Body of pancreas (tissue), 4 donors: ENCODE results near the gene SELENBP1. TPM values are rescaled to one million over a fixed set of nuclear protein-coding genes. Genes with fewer than 3 reads are reported as not detected.

Experiments
- ATAC-seq: fragments of 150-250 bp; one replicate; pipeline ENCODE4 v1.9.1; 2016
- DNase-seq, 4 donors: peaks; one replicate each; pipeline ENCODE4 v3.0.0-alpha.2; 2019
- H3K27ac ChIP-seq, 4 donors: fragments of 200-600 bp; sonication (generic); 1 replicate in 3 of 4; 2 replicates in 1 of 4; pipeline versions ENCODE4 v1.5.1 to v1.6.1; 2016 to 2019; ENCODE audit warnings: mild to moderate bottlenecking in 1 of 4, mixed read lengths in 1 of 4, moderate library complexity in 1 of 4
- H3K27me3 ChIP-seq, 2 donors: fragments of 200-600 bp; sonication (generic); one replicate each; pipeline ENCODE4 v1.6.0; 2016; ENCODE audit warnings: mild to moderate bottlenecking in 1 of 2
- H3K36me3 ChIP-seq, 2 donors: fragments of 200-600 bp; sonication (generic); replicated peaks in 1 of 2; 2 replicates each; pipeline ENCODE4 v1.5.1; 2016; ENCODE audit warnings: low read depth in 2 of 2; ENCODE audit not compliant: insufficient read depth in 1 of 2
- H3K4me1 ChIP-seq: fragments of 200-600 bp; sonication (generic); one replicate; pipeline ENCODE4 v1.6.0; 2016
- H3K4me3 ChIP-seq, 2 donors: fragments of 200-600 bp; sonication (generic); 1 replicate in 1 of 2; 2 replicates in 1 of 2; pipeline ENCODE4 v1.5.1; 2016 to 2019
- H3K9me3 ChIP-seq, 3 donors: fragments of 200-600 bp; sonication (generic); 1 replicate in 2 of 3; 2 replicates in 1 of 3; pipeline ENCODE4 v1.5.1; 2016
- CTCF ChIP-seq, 7 experiments: fragments of 450-650 bp in 4 of 7; fragments of 200-600 bp in 3 of 7; sonication (generic) in 3 of 7; IDR thresholded peaks; one replicate each; pipeline ENCODE4 v1.5.1; 2016 to 2019; ENCODE audit warnings: antibody characterized with exemption in 7 of 7
- POLR2A ChIP-seq, 3 donors: fragments of 450-650 bp; IDR thresholded peaks; one replicate each; pipeline ENCODE4 v1.6.1; 2016; ENCODE audit warnings: antibody characterized with exemption in 3 of 3, mild to moderate bottlenecking in 2 of 3
- WGBS, 2 donors: methylation state at CpG; one replicate each; pipeline ENCODE4 v1.1.5; 2017; 5-methylcytosine and 5-hydroxymethylcytosine counted together
- intact Hi-C: fragments of 100-400 bp; cut with DNase I; formaldehyde crosslinking; loops from one replicate; pipeline ENCODE4 v1.15.1; 2023
- total RNA-seq, 2 donors: library from RNA; depleted of rRNA; stranded (reverse); fragments of >200 nt; gene quantifications; one replicate each; pipeline ENCODE4 v1.1.0, GENCODE V29; 2016

SELENBP1 gene
- total RNA-seq, 2 donors from 2014 or later: 52.1 to 106 TPM

- H3K4me3 ChIP-seq: no peak overlapping the region
- intact Hi-C loops: loop anchor here (5.0 kb wide), 1 partner anchor 101 kb away; no protein-coding TSS in a partner anchor
Observed at GRCh38 chr1:151403612-151404011, 31.1 kb upstream of the SELENBP1 start.

DNA sequence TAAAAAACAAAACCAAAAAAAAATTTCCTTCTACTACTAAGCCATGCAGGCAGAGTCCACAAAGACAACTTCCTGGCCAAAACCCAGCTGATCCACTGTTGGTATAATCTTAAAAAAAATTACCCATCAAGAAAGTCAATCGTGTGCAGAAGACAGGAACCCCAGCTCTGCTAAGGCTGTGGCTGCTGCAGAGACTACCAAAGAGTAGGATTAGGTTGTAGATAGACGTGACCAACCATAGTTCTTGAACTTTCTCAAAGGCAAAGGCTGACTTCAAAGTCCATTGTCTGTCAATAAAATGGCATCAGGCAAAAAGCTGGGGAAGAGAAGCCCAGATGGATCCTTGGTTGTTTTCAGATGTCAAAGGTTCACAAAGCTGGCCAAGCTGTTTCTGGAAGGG is 30.3 kb upstream of the SELENBP1 start:
- DNase-seq (no peak), ATAC-seq (no peak)
- TF ChIP-seq POLR2A (IDR thresholded peaks at IDR 0.05): no peak
- no peak for TF ChIP-seq CTCF (IDR thresholded peaks at IDR 0.05)
- H3K27ac ChIP-seq: no peak overlapping the region
- WGBS, 2 donors: 59 to 75% methylated on average over 2 of the region's 2 CpGs
- intact Hi-C loops: loop anchor here (5.0 kb wide), 1 partner anchor 100 kb away; no protein-coding TSS in a partner anchor
- peaks cover 0 to 29% of the 10 kb centered on the region in 2 donors for H3K36me3 ChIP-seq
- H3K4me3 ChIP-seq: no peak overlapping the region
- H3K9me3 ChIP-seq: no peaks in the 10 kb centered on the region
- peaks cover 18% of the 10 kb centered on the region for H3K4me1 ChIP-seq
- H3K27me3 ChIP-seq: no peaks in the 10 kb centered on the region

More at GRCh38 chr1:151403612-151404011, 31.1 kb upstream of the SELENBP1 start:
- Histone ChIP-seq H3K4me1 (peaks cover 18% of the 10 kb centered on the region), H3K9me3 (no peaks in the 10 kb centered on the region), H3K36me3 (peaks cover 0 to 36% of the 10 kb centered on the region in 2 donors), H3K27ac (no peak overlapping the region), H3K27me3 (no peaks in the 10 kb centered on the region)
- ATAC-seq: no peak
- no peak for TF ChIP-seq POLR2A (IDR thresholded peaks at IDR 0.05)
- no peak for TF ChIP-seq CTCF (IDR thresholded peaks at IDR 0.05)
- WGBS, 2 donors: 86 to 88% methylated on average over 3 of the region's 3 CpGs
- DNase-seq: no peak

DNA sequence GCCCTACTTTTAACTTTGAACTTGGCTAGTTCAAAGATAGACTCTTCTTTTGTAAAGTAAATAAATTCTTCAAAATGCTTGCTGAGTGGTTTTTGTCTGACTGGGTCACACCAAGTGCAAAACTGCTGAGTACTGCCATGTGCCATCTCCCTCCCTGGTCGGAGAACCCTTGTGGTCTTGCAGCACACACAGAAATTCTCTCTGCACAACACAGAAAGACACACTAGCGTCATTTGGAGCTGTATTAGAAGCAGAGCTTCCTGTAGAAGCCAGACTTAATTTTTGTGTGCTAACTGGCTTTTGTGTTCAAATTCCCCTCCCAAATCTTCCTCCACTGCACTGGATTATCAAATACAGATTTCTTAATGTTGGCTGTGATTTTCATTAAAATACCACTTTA is 29.4 kb upstream of the SELENBP1 start:
- TF ChIP-seq POLR2A (IDR thresholded peaks at IDR 0.05) (no peak), CTCF (IDR thresholded peaks at IDR 0.05) (no peak)
- Histone ChIP-seq H3K9me3 (no peaks in the 10 kb centered on the region), H3K4me3 (no peak overlapping the region), H3K4me1 (peaks cover 18% of the 10 kb centered on the region), H3K27me3 (no peaks in the 10 kb centered on the region), H3K36me3 (peaks cover 0 to 22% of the 10 kb centered on the region in 2 donors), H3K27ac (no peak overlapping the region)
- ATAC-seq (no peak), DNase-seq (no peak)
- intact Hi-C loops: loop anchor here (5.0 kb wide), 1 partner anchor 100 kb away; no protein-coding TSS in a partner anchor
- 87 to 100% methylated on average over 2 of the region's 2 CpGs for WGBS, 2 donors

DNA sequence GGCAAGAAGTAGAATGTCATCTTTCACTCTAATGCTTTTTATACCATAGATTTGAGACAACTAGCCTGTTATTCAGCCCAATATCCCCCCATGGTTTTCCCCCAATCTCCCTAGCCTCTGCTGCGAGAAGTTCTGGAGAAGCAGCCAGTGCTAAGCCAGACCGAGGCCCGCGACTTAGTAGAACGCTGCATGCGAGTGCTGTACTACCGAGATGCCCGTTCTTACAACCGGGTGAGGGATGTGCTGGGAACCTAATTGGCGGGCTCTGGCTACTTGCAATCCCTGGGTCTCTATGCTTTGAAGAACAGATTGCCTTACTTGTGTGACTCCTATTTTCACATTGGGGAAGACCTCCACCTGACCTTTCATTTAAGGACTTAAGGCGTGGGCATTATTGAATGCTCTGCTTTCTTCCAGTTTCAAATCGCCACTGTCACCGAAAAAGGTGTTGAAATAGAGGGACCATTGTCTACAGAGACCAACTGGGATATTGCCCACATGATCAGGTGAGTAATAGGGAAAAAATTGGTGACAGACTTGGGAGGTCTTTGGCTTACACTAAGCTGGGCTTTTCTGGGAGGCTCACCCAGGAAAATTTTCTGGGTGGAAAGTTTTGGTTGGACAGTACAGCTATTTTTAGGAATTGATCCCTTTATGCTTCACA is 28.8 kb upstream of the SELENBP1 start:
- intact Hi-C loops: loop anchor here (5.0 kb wide), 1 partner anchor 99 kb away; no protein-coding TSS in a partner anchor
- peaks cover 0 to 19% of the 10 kb centered on the region in 2 donors for H3K36me3 ChIP-seq

More for the DNA sequence above, 28.8 kb upstream of the SELENBP1 start:
- no peak for DNase-seq
- ATAC-seq: no peak
- Histone ChIP-seq H3K4me3 (no peak overlapping the region), H3K27me3 (no peaks in the 10 kb centered on the region), H3K4me1 (peaks cover 18% of the 10 kb centered on the region), H3K9me3 (no peaks in the 10 kb centered on the region), H3K27ac (peak overlapping the region in 1 of 4 donors; percentile 85)
- WGBS, 2 donors: 84 to 88% methylated on average over 13 of the region's 13 CpGs
- no peak for TF ChIP-seq CTCF (IDR thresholded peaks at IDR 0.05)
- TF ChIP-seq POLR2A (IDR thresholded peaks at IDR 0.05): no peak
